GM18868 (cell line): Measurements from ENCODE around the gene ADAM10.

Source experiments
- ATAC-seq: cut with Tn5 transposase; IDR thresholded peaks from one replicate; pipeline ENCODE4 v1.9.1; 2021; ENCODE audit warnings: mild to moderate bottlenecking, moderate library complexity; ENCODE audit not compliant: unreplicated experiment

The ADAM10 gene

GRCh38 chr15:58541410-58542087, 208.0 kb downstream of the ADAM10 start:
- ATAC-seq: no peak

- no peak for ATAC-seq
Observed at GRCh38 chr15:58539548-58539947, 210.0 kb downstream of the ADAM10 start.

GRCh38 chr15:58538901-58539300, 210.6 kb downstream of the ADAM10 start:
- no peak for ATAC-seq
